IMR-90 (cell line): ENCODE measurements around the gene XRN2.

Experiments
- BHLHE40 ChIP-seq: fragments of 150-350 bp; IDR thresholded peaks from 2 replicates; pipeline ENCODE4 v1.6.1; 2016; ENCODE audit warnings: mild to moderate bottlenecking, low read depth, low read length
- CTCF ChIP-seq: conservative IDR thresholded peaks from 2 replicates; pipeline ENCODE4 v1.5.1; 2012; ENCODE audit warnings: mild to moderate bottlenecking, low read depth, low read length, improper control_type of control experiment
- FOS ChIP-seq: fragments of 150-350 bp; IDR thresholded peaks from 2 replicates; pipeline ENCODE4 v1.6.1; 2016; ENCODE audit warnings: low read depth, low read length
- MXI1 ChIP-seq: IDR thresholded peaks from 2 replicates; pipeline ENCODE4 v1.6.1; 2012; ENCODE audit warnings: low read depth, mild to moderate bottlenecking, low read length, moderate library complexity, borderline replicate concordance
- POLR2A ChIP-seq: IDR thresholded peaks from 2 replicates; pipeline ENCODE4 v1.6.1; 2012; ENCODE audit warnings: mild to moderate bottlenecking, low read depth, low read length
- RCOR1 ChIP-seq: IDR thresholded peaks from 2 replicates; pipeline ENCODE4 v1.6.1; 2012; ENCODE audit warnings: mild to moderate bottlenecking, low read length, improper control_type of control experiment; ENCODE audit not compliant: insufficient replicate concordance
- USF2 ChIP-seq: fragments of 150-350 bp; IDR thresholded peaks from 2 replicates; pipeline ENCODE4 v1.6.1; 2017; ENCODE audit warnings: mild to moderate bottlenecking, antibody characterized with exemption, low read length, low read depth

- no peak for TF ChIP-seq CTCF
- no peak for TF ChIP-seq USF2
- no peak for TF ChIP-seq POLR2A
- no peak for TF ChIP-seq MXI1
- TF ChIP-seq FOS = no peak
- TF ChIP-seq RCOR1 = no peak
- no peak for TF ChIP-seq BHLHE40
These were observed 22.6 kb upstream of the XRN2 start for GRCh38 chr20:21280522-21281016.
